Mesenchymal stem cell (in vitro differentiated cells and primary cell): ENCODE data around the gene COL15A1.

Experiments used
- DNase-seq: peaks from one replicate; pipeline ENCODE4 v3.0.0-alpha.2; 2013
- H2AFZ ChIP-seq: one replicate; pipeline ENCODE4 v1.6.1; 2013; ENCODE audit warnings: low read depth, mild to moderate bottlenecking, control low read depth, inconsistent platforms, low read length, moderate library complexity
- H2AK5ac ChIP-seq: 2 replicates; pipeline ENCODE4 v1.6.1; 2013; ENCODE audit warnings: low read length, moderate library complexity, mild to moderate bottlenecking, inconsistent platforms; ENCODE audit not compliant: severe bottlenecking
- H2BK120ac ChIP-seq: one replicate; pipeline ENCODE4 v1.6.1; 2013; ENCODE audit warnings: low read depth, mild to moderate bottlenecking, inconsistent platforms, low read length, moderate library complexity
- H2BK12ac ChIP-seq, 2 experiments: one replicate each; pipeline ENCODE4 v1.6.1; 2013; ENCODE audit warnings: inconsistent platforms in 2 of 2, low read length in 2 of 2, mild to moderate bottlenecking in 2 of 2, moderate library complexity in 2 of 2, control low read depth in 1 of 2
- H2BK15ac ChIP-seq: one replicate; pipeline ENCODE4 v1.6.1; 2013; ENCODE audit warnings: mild to moderate bottlenecking, low read depth, inconsistent platforms; ENCODE audit not compliant: poor library complexity, severe bottlenecking
- H2BK5ac ChIP-seq: 2 replicates; pipeline ENCODE4 v1.6.1; 2013; ENCODE audit warnings: low read depth, mild to moderate bottlenecking, low read length, control low read depth, inconsistent platforms; ENCODE audit not compliant: poor library complexity, severe bottlenecking
- H3K14ac ChIP-seq, 2 experiments: one replicate each; pipeline ENCODE4 v1.6.1; 2013; ENCODE audit warnings: inconsistent platforms in 2 of 2, low read length in 2 of 2, control low read depth in 1 of 2, mild to moderate bottlenecking in 1 of 2, moderate library complexity in 1 of 2
- H3K18ac ChIP-seq, 2 experiments: one replicate each; pipeline ENCODE4 v1.6.1; 2013; ENCODE audit warnings: inconsistent platforms in 2 of 2, low read length in 2 of 2, control low read depth in 1 of 2, low read depth in 1 of 2, mild to moderate bottlenecking in 1 of 2
- H3K23ac ChIP-seq, 2 experiments: one replicate each; pipeline ENCODE4 v1.6.1; 2013; ENCODE audit warnings: inconsistent platforms in 2 of 2, low read length in 2 of 2, mild to moderate bottlenecking in 2 of 2, moderate library complexity in 2 of 2, control low read depth in 1 of 2
- H3K27ac ChIP-seq: 2 replicates; pipeline ENCODE4 v1.5.1; 2013; ENCODE audit warnings: mild to moderate bottlenecking, moderate library complexity, low read length, control low read depth, inconsistent platforms; ENCODE audit not compliant: poor library complexity, severe bottlenecking
- H3K27me3 ChIP-seq, 2 experiments: 2 replicates each; pipeline versions ENCODE4 v1.6.1 to v1.7.0; 2013; ENCODE audit warnings: low read length in 2 of 2, mild to moderate bottlenecking in 2 of 2, moderate library complexity in 2 of 2, control low read depth in 1 of 2, inconsistent platforms in 1 of 2; ENCODE audit not compliant: control insufficient read depth in 1 of 2, insufficient read depth in 1 of 2
- H3K36me3 ChIP-seq, 2 experiments: 2 replicates each; pipeline versions ENCODE4 v1.6.1 to v1.7.0; 2013; ENCODE audit warnings: low read length in 2 of 2, control low read depth in 1 of 2, inconsistent platforms in 1 of 2, low read depth in 1 of 2, mild to moderate bottlenecking in 1 of 2; ENCODE audit not compliant: insufficient read depth in 2 of 2, control insufficient read depth in 1 of 2
- H3K4ac ChIP-seq, 2 experiments: one replicate each; pipeline ENCODE4 v1.6.1; 2013; ENCODE audit warnings: inconsistent platforms in 2 of 2, low read length in 2 of 2, mild to moderate bottlenecking in 2 of 2, moderate library complexity in 2 of 2, control low read depth in 1 of 2, low read depth in 1 of 2
- H3K4me1 ChIP-seq: 2 replicates; pipeline ENCODE4 v1.6.1; 2013; ENCODE audit warnings: low read depth, low read length, control low read depth; ENCODE audit not compliant: control insufficient read depth, insufficient read depth
- H3K4me2 ChIP-seq: 2 replicates; pipeline ENCODE4 v1.6.1; 2013; ENCODE audit warnings: low read length, mild to moderate bottlenecking, inconsistent platforms; ENCODE audit not compliant: poor library complexity, severe bottlenecking
- H3K4me3 ChIP-seq, 2 experiments: 2 replicates each; pipeline versions ENCODE4 v1.5.1 to v1.7.0; 2013; ENCODE audit warnings: low read length in 2 of 2, mild to moderate bottlenecking in 2 of 2, control low read depth in 1 of 2, low read depth in 1 of 2; ENCODE audit not compliant: insufficient read depth in 1 of 2
- H3K79me1 ChIP-seq: replicated peaks from 2 replicates; pipeline ENCODE4 v1.6.1; 2013; ENCODE audit warnings: mild to moderate bottlenecking, control low read depth, low read length, inconsistent platforms; ENCODE audit not compliant: poor library complexity, severe bottlenecking
- H3K9ac ChIP-seq: 2 replicates; pipeline ENCODE4 v1.7.0; 2013; ENCODE audit warnings: mild to moderate bottlenecking, low read length, moderate library complexity
- H3K9me3 ChIP-seq: 2 replicates; pipeline ENCODE4 v1.7.0; 2013; ENCODE audit warnings: mild to moderate bottlenecking, low read length; ENCODE audit not compliant: control insufficient read depth
- H4K8ac ChIP-seq: one replicate; pipeline ENCODE4 v1.6.1; 2013; ENCODE audit warnings: inconsistent platforms, mild to moderate bottlenecking, low read length, moderate library complexity
- H4K91ac ChIP-seq: one replicate; pipeline ENCODE4 v1.6.1; 2013; ENCODE audit warnings: mild to moderate bottlenecking, low read length, inconsistent platforms
- WGBS: methylation state at CpG from one replicate; pipeline ENCODE4 v1.1.7; 2013; ENCODE audit warnings: mixed read lengths; 5-methylcytosine and 5-hydroxymethylcytosine counted together

COL15A1 gene

DNA sequence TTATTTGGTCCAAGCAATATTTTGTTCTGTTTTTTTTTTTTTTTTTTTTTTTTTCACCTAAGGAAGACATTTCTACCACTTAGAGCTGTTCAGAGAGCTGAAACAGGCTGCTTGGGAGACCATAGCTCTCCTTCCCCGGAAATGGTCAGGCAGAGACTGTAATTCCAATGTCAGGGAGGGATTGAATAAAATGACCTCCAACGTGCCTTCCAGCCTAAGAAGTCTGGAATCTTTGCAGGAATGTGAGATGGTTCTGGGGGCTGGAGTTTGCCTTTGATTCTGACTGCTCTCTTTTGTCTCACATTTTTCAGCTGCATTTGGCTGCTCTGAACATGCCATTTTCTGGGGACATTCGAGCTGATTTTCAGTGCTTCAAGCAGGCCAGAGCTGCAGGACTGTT lies 122.9 kb downstream of the COL15A1 start:
- H3K9ac ChIP-seq, result no peak overlapping the region
- H3K4ac ChIP-seq, result no peak overlapping the region
- no peak overlapping the region for H3K4me3 ChIP-seq
- peaks cover 11% of the 10 kb centered on the region for H3K4me1 ChIP-seq
- no peaks in the 10 kb centered on the region for H3K27me3 ChIP-seq
- no peak overlapping the region for H2BK12ac ChIP-seq
- no peak for DNase-seq
- no peak overlapping the region for H2BK5ac ChIP-seq
- no peak overlapping the region for H2AFZ ChIP-seq
- H3K36me3 ChIP-seq, result peaks cover 0 to 44% of the 10 kb centered on the region in 2 experiments
- 80% methylated on average over 3 of the region's 3 CpGs for whole genome bisulfite sequencing
- H3K14ac ChIP-seq, result no peak overlapping the region
- no peaks in the 10 kb centered on the region for H3K9me3 ChIP-seq
- no peak overlapping the region for H3K18ac ChIP-seq
- H3K4me2 ChIP-seq, result no peak overlapping the region
- H4K91ac ChIP-seq, result no peak overlapping the region
- no peaks in the 10 kb centered on the region for H3K79me1 ChIP-seq
- H4K8ac ChIP-seq, result no peak overlapping the region
- no peak overlapping the region for H2AK5ac ChIP-seq
- H3K27ac ChIP-seq, result no peak overlapping the region
- no peak overlapping the region for H2BK15ac ChIP-seq
- H2BK120ac ChIP-seq, result no peak overlapping the region
- no peak overlapping the region for H3K23ac ChIP-seq

GRCh38 chr9:99069075-99069474 lies 125.4 kb downstream of the COL15A1 start:
- no peak overlapping the region for H2AFZ ChIP-seq
- no peaks in the 10 kb centered on the region for H3K27me3 ChIP-seq
- no peak overlapping the region for H2BK5ac ChIP-seq
- no peak overlapping the region for H4K8ac ChIP-seq
- peaks cover 11% of the 10 kb centered on the region for H3K4me1 ChIP-seq
- no peak for DNase-seq
- H3K36me3 ChIP-seq, result peaks cover 0 to 22% of the 10 kb centered on the region in 2 experiments
- H4K91ac ChIP-seq, result no peak overlapping the region
- H3K18ac ChIP-seq, result no peak overlapping the region
- H2AK5ac ChIP-seq, result no peak overlapping the region
- H3K9me3 ChIP-seq, result no peaks in the 10 kb centered on the region
- no peak overlapping the region for H3K23ac ChIP-seq
- no peaks in the 10 kb centered on the region for H3K79me1 ChIP-seq
- H3K14ac ChIP-seq, result no peak overlapping the region
- H2BK15ac ChIP-seq, result no peak overlapping the region
- H3K27ac ChIP-seq, result no peak overlapping the region
- no peak overlapping the region for H3K4me3 ChIP-seq
- no CpG with 5 or more reads among the region's 1 CpG for WGBS
- H3K9ac ChIP-seq, result no peak overlapping the region
- no peak overlapping the region for H3K4ac ChIP-seq
- no peak overlapping the region for H2BK12ac ChIP-seq
- H3K4me2 ChIP-seq, result no peak overlapping the region
- no peak overlapping the region for H2BK120ac ChIP-seq

- no peak overlapping the region for H2AK5ac ChIP-seq
- no peak overlapping the region for H3K23ac ChIP-seq
- no peaks in the 10 kb centered on the region for H3K9me3 ChIP-seq
- peaks cover 0 to 18% of the 10 kb centered on the region in 2 experiments for H3K36me3 ChIP-seq
- no peak overlapping the region for H4K8ac ChIP-seq
- WGBS, result 98% methylated on average over 12 of the region's 12 CpGs
- H4K91ac ChIP-seq, result peak overlapping the region; percentile 57
- H3K4ac ChIP-seq, result no peak overlapping the region
- no peak overlapping the region for H3K4me2 ChIP-seq
- H3K18ac ChIP-seq, result no peak overlapping the region
- H3K27ac ChIP-seq, result no peak overlapping the region
- H3K4me3 ChIP-seq, result no peak overlapping the region
- H3K4me1 ChIP-seq, result peaks cover 11% of the 10 kb centered on the region
- H2AFZ ChIP-seq, result no peak overlapping the region
- H2BK5ac ChIP-seq, result no peak overlapping the region
- no peaks in the 10 kb centered on the region for H3K27me3 ChIP-seq
- H3K14ac ChIP-seq, result no peak overlapping the region
- no peak overlapping the region for H3K9ac ChIP-seq
- H2BK15ac ChIP-seq, result no peak overlapping the region
- no peaks in the 10 kb centered on the region for H3K79me1 ChIP-seq
- no peak overlapping the region for H2BK120ac ChIP-seq
- peak overlapping the region in 1 of 2 experiments; percentile 29 for H2BK12ac ChIP-seq
- no peak for DNase-seq
Measured at GRCh38 chr9:99069546-99069945, 125.8 kb downstream of the COL15A1 start.

DNA sequence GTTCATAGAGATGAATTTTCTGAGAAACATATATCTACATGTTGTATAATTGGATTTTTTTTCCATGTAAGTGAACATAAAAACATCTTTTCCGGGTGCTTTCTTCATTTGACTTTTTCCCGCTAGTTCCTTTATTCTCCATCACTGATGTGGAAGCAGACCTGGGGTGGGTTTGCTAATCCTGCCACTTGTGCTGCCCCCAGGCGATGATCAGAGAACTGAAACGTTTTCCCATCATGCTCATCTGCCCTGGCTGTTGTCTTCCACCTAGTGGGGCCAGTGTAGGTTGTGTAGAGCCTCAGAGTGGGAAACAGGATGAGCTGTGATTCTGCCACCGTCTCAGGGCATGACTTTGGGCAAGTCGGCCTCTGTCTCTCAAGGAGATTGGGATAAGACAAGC lies 127.0 kb downstream of the COL15A1 start:
- Histone ChIP-seq H3K9me3 (no peaks in the 10 kb centered on the region), H4K91ac (no peak overlapping the region), H3K4ac (no peak overlapping the region), H3K23ac (no peak overlapping the region), H3K4me3 (no peak overlapping the region), H4K8ac (peak overlapping the region; percentile 63), H3K27ac (no peak overlapping the region), H2BK120ac (no peak overlapping the region), H3K79me1 (no peaks in the 10 kb centered on the region), H3K14ac (no peak overlapping the region), H3K18ac (peak overlapping the region in 1 of 2 experiments; percentile 48), H2BK12ac (peak overlapping the region; percentile 28 to 51), H3K36me3 (peaks cover 0 to 18% of the 10 kb centered on the region in 2 experiments), H3K9ac (no peak overlapping the region), H3K27me3 (no peaks in the 10 kb centered on the region), H2BK5ac (no peak overlapping the region), H3K4me1 (peaks cover 14% of the 10 kb centered on the region), H2BK15ac (peak overlapping the region; percentile 44), H2AFZ (no peak overlapping the region), H3K4me2 (no peak overlapping the region), H2AK5ac (peak overlapping the region; percentile 71)
- no peak for DNase-seq
- 96% methylated on average over 3 of the region's 6 CpGs for WGBS
